Retinal pigment epithelial cell (primary cell): ENCODE measurements around the gene RFC2.

Source experiments
- DNase-seq: peaks from one replicate; pipeline ENCODE4 v3.0.0-alpha.2; 2010; ENCODE audit warnings: low read depth
- H3K4me3 ChIP-seq: 2 replicates; pipeline ENCODE4 v1.5.1; 2011; ENCODE audit warnings: mild to moderate bottlenecking, low read length, control low read depth, moderate library complexity
- CTCF ChIP-seq: conservative IDR thresholded peaks from 2 replicates; pipeline ENCODE4 v1.5.1; 2011; ENCODE audit warnings: low read depth, low read length, control low read depth, inconsistent platforms

Gene RFC2

DNA sequence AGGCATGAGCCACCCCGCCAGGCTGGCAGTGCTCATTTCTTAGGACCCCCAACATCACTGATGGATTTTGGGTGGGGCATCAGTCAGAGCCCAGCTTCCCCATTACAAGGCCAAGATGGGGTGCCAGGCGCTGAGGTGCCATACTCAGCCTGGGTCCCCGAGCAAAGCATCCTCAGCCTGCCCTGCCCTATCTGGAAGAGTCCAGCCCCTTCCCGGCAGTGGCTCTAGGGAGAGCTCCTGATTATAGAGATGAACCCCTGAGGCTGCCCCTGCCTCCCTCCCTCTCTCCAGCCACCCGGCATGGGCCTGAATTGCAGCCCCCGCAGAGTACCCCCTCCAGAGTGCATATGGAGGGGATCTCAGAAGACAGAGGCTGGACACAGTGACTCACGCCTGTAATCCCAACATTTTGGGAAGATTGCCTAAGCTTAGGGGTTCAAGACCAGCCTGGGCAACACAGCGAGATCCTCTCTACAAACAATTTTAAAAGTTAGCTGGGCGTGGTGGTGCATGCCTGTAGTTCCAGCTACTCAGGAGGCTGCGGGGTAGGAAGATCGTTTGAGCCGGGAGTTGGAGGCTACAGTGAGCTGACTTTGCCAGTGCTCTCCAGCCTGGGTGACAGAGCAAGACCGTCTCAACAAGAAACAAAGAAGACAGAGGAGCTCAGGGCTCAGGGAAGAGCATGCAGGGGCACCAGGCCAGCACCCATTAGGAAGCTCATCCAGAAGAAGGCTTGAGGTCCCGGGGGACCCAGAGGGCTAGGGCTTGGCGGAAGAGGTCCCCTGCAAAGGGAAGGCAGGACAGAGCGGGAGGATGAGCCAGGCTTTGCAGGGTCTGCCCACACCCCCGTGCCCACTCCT is 31.1 kb downstream of the RFC2 start:
- TF ChIP-seq CTCF: no peak
- no peak overlapping the region for H3K4me3 ChIP-seq

DNA sequence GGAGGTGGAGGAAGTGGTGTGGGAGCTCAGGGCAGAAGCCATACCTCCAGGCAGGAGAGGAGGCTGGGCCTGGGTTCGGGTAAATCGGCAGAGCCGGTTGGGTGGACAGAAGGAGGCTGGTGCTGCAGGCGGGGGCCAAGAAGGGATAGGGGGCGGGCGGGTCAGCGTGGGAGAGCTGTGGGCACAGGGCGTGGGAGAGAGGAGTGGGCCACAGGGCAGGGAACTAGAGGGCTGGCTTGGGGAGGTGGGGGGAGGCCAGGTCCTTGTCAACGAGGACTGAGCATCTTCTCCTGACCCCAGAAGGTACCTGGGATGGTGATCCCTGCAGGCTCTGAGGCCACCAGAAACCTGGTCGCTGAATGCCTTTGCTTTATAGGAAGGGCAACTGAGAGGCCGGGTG is 32.5 kb downstream of the RFC2 start:
- TF ChIP-seq CTCF: no peak
- no peak overlapping the region for H3K4me3 ChIP-seq
- DNase-seq: no peak

More for the DNA sequence above, 31.1 kb downstream of the RFC2 start:
- DNase-seq: no peak

GRCh38 chr7:74220229-74220628 is 34.0 kb downstream of the RFC2 start:
- H3K4me3 ChIP-seq: no peak overlapping the region
- TF ChIP-seq CTCF: no peak
- no peak for DNase-seq

GRCh38 chr7:74219416-74219815 is 34.8 kb downstream of the RFC2 start:
- TF ChIP-seq CTCF: no peak
- DNase-seq: no peak
- H3K4me3 ChIP-seq: no peak overlapping the region

- no peak for TF ChIP-seq CTCF
- no peak for DNase-seq
- no peak overlapping the region for H3K4me3 ChIP-seq
Observed at GRCh38 chr7:74218343-74218698, 35.9 kb downstream of the RFC2 start.

GRCh38 chr7:74217455-74218342 is 36.5 kb downstream of the RFC2 start:
- H3K4me3 ChIP-seq: no peak overlapping the region
- no peak for TF ChIP-seq CTCF
- no peak for DNase-seq
